ENCODE data around the gene USP15. TPM values are rescaled to one million over a fixed set of nuclear protein-coding genes. Genes with fewer than 3 reads are reported as not detected.

The USP15 gene
- total and polyA plus RNA-seq, 12 donors = 26.7 to 76.0 (median 61.9) TPM

DNA sequence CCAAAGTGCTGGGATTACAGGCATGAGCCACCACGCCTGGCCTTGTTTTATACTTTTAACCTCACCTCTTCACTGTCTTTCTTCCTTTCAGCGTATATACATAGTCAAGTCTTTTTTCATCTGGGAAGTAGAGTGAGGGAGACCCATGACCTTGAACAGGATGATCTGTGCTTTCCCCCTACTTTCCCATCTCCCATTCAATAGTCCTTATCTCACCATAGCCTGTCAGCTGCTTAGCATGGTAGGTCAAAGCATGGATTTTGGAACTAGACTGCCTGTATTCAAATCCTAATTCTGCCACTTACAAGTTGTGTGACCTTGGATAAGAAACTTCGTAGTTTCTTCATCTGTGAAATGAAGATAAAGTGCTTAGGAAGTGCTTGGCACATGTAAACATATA is 110.0 kb downstream of the USP15 start:
- no peak for DNase-seq
- H3K4me3 ChIP-seq = no peak overlapping the region
- ATAC-seq = peak in 2 of 8 donors; percentile 22 to 61
- peaks cover 0 to 22% (median 6%) of the 10 kb centered on the region in 11 donors for H3K9me3 ChIP-seq
- no peak for TF ChIP-seq CTCF (IDR thresholded peaks at IDR 0.05)
- peak overlapping the region in 1 of 10 donors; percentile 16 for H3K27ac ChIP-seq
- intact Hi-C loops (cut with DNase I) = loop anchor here in 4 of 10 donors (5.0 to 10.0 kb wide), 2 partner anchors 98 to 105 kb away; partner anchors contain the start of gene USP15 (in 3 of the 4)
- H3K4me1 ChIP-seq = peaks cover 0 to 38% (median 25%) of the 10 kb centered on the region in 9 donors
- H3K27me3 ChIP-seq = no peaks in the 10 kb centered on the region
- WGBS, 2 donors = 77 to 87% methylated on average over 3 of the region's 3 CpGs
- H3K36me3 ChIP-seq = peaks cover 0 to 17% (median 0%) of the 10 kb centered on the region in 9 donors

DNA sequence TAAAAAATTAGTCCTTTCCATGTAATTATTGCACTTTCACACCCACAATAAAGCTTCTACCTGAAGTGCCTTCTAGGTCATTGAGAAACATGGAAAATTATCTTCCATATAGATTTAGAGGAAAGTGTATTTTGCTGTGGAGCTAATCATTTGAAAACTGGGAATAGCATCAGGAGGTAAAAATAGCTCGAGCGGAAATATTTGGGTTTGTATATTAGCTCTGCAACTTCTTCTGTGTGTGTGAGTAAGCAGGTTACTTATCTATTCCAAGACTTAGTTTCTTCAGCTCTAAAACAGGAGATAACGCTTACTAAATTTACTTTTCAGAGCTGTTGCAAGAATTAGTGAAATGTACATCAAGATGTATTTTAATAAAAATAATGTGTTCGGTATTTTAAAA is 111.5 kb downstream of the USP15 start:
- no peak overlapping the region for H3K4me3 ChIP-seq
- no peak for DNase-seq
- peaks cover 0 to 13% (median 0%) of the 10 kb centered on the region in 11 donors for H3K9me3 ChIP-seq
- H3K4me1 ChIP-seq = peaks cover 0 to 38% (median 25%) of the 10 kb centered on the region in 9 donors
- peaks cover 0 to 26% (median 0%) of the 10 kb centered on the region in 9 donors for H3K36me3 ChIP-seq
- TF ChIP-seq CTCF (IDR thresholded peaks at IDR 0.05) = no peak
- peak in 2 of 8 donors; percentile 39 to 65 for ATAC-seq
- intact Hi-C loops (cut with DNase I) = loop anchor here in 4 of 10 donors (5.0 to 10.0 kb wide), 2 partner anchors 99 to 107 kb away; partner anchors contain the start of gene USP15 (in 3 of the 4)
- no peaks in the 10 kb centered on the region for H3K27me3 ChIP-seq
- 51 to 60% methylated on average over 4 of the region's 4 CpGs for WGBS, 2 donors
- peak overlapping the region in 4 of 10 donors; percentile 10 to 69 (median 61) for H3K27ac ChIP-seq

DNA sequence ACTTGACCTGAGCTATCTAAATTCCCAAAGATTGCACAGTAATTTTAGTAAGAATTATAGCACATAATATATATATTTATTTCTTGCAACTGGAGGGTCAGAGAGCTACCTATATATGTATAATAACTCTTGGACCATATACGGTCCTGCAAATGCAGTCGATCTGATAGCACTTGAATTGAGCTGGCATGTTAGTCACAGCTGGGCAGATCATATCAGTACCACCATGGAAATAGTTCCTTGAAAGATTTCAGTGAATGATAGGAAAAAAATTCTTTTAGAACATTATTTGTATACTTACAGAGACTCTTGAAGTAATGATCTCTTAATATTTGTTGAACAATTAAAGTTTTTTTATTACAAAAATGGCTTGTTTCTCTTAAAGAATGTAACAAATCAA is 111.9 kb downstream of the USP15 start:
- TF ChIP-seq CTCF (IDR thresholded peaks at IDR 0.05) = no peak
- DNase-seq (no peak), ATAC-seq (peak in 2 of 8 donors; percentile 33 to 37)
- no peak overlapping the region for H3K4me3 ChIP-seq
- intact Hi-C loops (cut with DNase I) = loop anchor here in 4 of 10 donors (5.0 to 10.0 kb wide), 2 partner anchors 100 to 107 kb away; partner anchors contain the start of gene USP15 (in 3 of the 4)
- peak overlapping the region in 6 of 10 donors; percentile 2 to 69 (median 58) for H3K27ac ChIP-seq
- 55 to 65% methylated on average over 2 of the region's 2 CpGs for WGBS, 2 donors
- H3K27me3 ChIP-seq = no peaks in the 10 kb centered on the region
- H3K9me3 ChIP-seq = peaks cover 0 to 13% (median 0%) of the 10 kb centered on the region in 11 donors
- peaks cover 0 to 38% (median 25%) of the 10 kb centered on the region in 9 donors for H3K4me1 ChIP-seq
- peaks cover 0 to 31% (median 0%) of the 10 kb centered on the region in 9 donors for H3K36me3 ChIP-seq

GRCh38 chr12:62372825-62373224 is 112.6 kb downstream of the USP15 start:
- Histone ChIP-seq H3K4me3 (no peak overlapping the region), H3K27me3 (no peaks in the 10 kb centered on the region), H3K27ac (peak overlapping the region in 7 of 10 donors; percentile 2 to 69 (median 58)), H3K4me1 (peaks cover 0 to 38% (median 25%) of the 10 kb centered on the region in 9 donors), H3K9me3 (peaks cover 0 to 12% (median 0%) of the 10 kb centered on the region in 11 donors), H3K36me3 (peaks cover 0 to 36% (median 0%) of the 10 kb centered on the region in 9 donors)
- no peak for TF ChIP-seq CTCF (IDR thresholded peaks at IDR 0.05)
- intact Hi-C loops (cut with DNase I) = loop anchor here in 4 of 10 donors (5.0 to 10.0 kb wide), 2 partner anchors 101 to 108 kb away; partner anchors contain the start of gene USP15 (in 3 of the 4)
- 4 to 5% methylated on average over 1 of the region's 1 CpG for WGBS, 2 donors
- DNase-seq (no peak), ATAC-seq (peak in 2 of 8 donors; percentile 62 to 74)
